AG09319 (cell line): ENCODE results near the gene TRPC1.

Experiments used
- DNase-seq: peaks from one replicate; pipeline ENCODE4 v3.0.0-alpha.2; 2010; ENCODE audit warnings: low read depth; ENCODE audit errors: extremely low read depth
- CTCF ChIP-seq: IDR thresholded peaks from 2 replicates; pipeline ENCODE4 v1.5.1; 2011; ENCODE audit warnings: low read depth, mild to moderate bottlenecking, inconsistent platforms, low read length, moderate library complexity

Gene TRPC1

DNA sequence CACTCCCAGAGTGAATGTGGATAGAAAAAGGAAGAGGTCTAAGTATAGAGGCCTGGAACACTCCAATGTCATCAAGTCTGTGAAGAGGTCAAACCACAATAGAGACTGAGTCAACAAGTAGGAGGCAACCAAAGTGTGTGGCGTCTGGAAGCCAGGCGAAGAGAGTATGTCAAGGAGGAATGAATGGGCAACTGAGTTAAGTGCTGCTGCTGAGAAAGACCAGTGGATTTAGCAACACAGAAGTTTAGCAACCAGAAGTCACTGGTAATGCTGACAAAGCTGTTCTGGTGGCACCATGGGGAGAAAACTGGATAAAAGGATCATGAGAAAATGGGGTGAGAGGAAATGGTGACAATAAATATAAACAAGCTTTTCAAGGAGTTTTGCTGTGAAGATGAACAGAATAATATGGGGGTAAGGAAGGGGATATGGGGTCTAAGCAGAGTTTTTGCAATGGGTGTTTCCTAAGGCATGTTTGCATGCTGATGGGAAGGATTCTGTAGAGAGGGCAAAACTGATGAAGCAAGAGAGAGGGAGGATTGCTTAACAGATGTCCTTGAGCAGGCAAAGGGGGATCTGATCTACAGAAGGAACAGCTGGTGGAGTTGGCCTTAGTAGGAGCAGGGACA lies 126.7 kb downstream of the TRPC1 start:
- no peak for TF ChIP-seq CTCF
- DNase-seq = peak; percentile 45

- TF ChIP-seq CTCF = no peak
- no peak for DNase-seq
Measured at GRCh38 chr3:142852009-142852408, 128.2 kb downstream of the TRPC1 start.

DNA sequence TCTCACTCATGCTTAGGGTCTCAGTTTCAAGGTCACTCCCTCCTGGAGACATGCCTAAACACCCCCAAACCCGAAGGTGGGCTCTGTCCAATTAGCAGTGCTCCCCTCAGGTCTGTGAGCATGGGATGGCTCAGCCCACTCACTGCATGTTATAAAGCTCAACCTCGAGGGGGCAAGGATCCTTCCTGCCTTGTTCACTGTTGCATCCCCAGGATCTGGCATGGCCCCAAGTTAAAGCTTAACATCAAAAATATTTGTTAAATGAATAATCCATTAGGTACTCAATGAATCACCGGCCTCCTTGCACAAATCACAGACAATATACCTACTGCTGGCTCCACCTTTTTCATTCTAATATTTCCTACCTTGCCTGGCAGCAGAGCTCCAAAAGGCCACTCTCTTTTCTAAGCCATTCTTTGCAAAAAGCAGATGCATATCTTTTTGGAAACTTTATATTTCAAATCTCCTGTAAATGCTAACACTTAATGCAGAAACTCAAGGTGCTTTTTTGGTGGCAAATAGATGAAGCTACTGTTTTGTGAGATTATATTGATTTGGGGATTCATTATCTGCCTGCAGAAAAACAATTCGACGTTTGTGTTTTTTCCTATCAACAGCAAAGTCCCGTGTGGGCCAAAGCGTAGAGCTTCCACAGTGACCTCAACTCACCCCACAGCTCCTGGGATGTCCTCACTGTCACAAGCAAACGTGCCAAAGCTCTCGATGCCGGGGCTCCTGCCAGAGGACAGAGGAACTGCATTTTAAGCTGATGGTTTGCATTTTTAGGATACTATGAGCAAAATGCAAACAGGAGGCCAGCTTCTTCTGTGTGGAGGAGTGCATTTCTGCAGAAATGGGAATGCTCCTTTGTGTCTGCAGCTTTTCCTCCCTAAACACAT lies 129.7 kb downstream of the TRPC1 start:
- DNase-seq = no peak
- TF ChIP-seq CTCF = no peak

- no peak for DNase-seq
- TF ChIP-seq CTCF = no peak
Measured at GRCh38 chr3:142857056-142857455, 133.2 kb downstream of the TRPC1 start.
